Parathyroid adenoma (tissue), 2 donors: ENCODE measurements around the gene HNRNPA3.
A peak's percentile ranks its signal among the peaks of the same experiment; 100 is the strongest.

Experiments
- H2AFZ ChIP-seq: fragments of 300-600 bp; sonication (generic); one replicate; pipeline ENCODE4 v1.7.0; 2017; ENCODE audit warnings: antibody characterized with exemption, mild to moderate bottlenecking
- H3K27ac ChIP-seq: fragments of 300-600 bp; sonication (generic); one replicate; pipeline ENCODE4 v1.7.0; 2017
- H3K27me3 ChIP-seq: fragments of 300-600 bp; sonication (generic); one replicate; pipeline ENCODE4 v1.7.0; 2017; ENCODE audit warnings: low read length; ENCODE audit not compliant: control insufficient read depth, insufficient read depth
- H3K36me3 ChIP-seq: fragments of 300-600 bp; sonication (generic); one replicate; pipeline ENCODE4 v1.7.0; 2017; ENCODE audit warnings: low read length; ENCODE audit not compliant: control insufficient read depth, insufficient read depth
- H3K4me1 ChIP-seq: fragments of 300-600 bp; sonication (generic); one replicate; pipeline ENCODE4 v1.7.0; 2017; ENCODE audit warnings: control low read depth
- H3K4me2 ChIP-seq: fragments of 300-600 bp; sonication (generic); one replicate; pipeline ENCODE4 v1.7.0; 2017; ENCODE audit warnings: low read length
- H3K4me3 ChIP-seq: fragments of 300-600 bp; sonication (generic); one replicate; pipeline ENCODE4 v1.7.0; 2017; ENCODE audit warnings: low read depth, low read length
- H3K79me2 ChIP-seq: fragments of 300-600 bp; sonication (generic); one replicate; pipeline ENCODE4 v1.7.0; 2017; ENCODE audit warnings: control low read depth
- H3K9ac ChIP-seq: fragments of 300-600 bp; sonication (generic); one replicate; pipeline ENCODE4 v1.7.0; 2017; ENCODE audit warnings: mild to moderate bottlenecking
- H3K9me3 ChIP-seq: fragments of 300-600 bp; sonication (generic); one replicate; pipeline ENCODE4 v1.7.0; 2017; ENCODE audit warnings: low read length; ENCODE audit not compliant: control insufficient read depth
- TF ChIP-seq, protein P1 (sequence below): fragments of 300-600 bp; sonication (generic); IDR thresholded peaks from one replicate; pipeline ENCODE4 v1.7.0; 2017; ENCODE audit warnings: antibody characterized with exemption, mild to moderate bottlenecking
- donor health status: primary hyperparathyroidism.

The HNRNPA3 gene

DNA sequence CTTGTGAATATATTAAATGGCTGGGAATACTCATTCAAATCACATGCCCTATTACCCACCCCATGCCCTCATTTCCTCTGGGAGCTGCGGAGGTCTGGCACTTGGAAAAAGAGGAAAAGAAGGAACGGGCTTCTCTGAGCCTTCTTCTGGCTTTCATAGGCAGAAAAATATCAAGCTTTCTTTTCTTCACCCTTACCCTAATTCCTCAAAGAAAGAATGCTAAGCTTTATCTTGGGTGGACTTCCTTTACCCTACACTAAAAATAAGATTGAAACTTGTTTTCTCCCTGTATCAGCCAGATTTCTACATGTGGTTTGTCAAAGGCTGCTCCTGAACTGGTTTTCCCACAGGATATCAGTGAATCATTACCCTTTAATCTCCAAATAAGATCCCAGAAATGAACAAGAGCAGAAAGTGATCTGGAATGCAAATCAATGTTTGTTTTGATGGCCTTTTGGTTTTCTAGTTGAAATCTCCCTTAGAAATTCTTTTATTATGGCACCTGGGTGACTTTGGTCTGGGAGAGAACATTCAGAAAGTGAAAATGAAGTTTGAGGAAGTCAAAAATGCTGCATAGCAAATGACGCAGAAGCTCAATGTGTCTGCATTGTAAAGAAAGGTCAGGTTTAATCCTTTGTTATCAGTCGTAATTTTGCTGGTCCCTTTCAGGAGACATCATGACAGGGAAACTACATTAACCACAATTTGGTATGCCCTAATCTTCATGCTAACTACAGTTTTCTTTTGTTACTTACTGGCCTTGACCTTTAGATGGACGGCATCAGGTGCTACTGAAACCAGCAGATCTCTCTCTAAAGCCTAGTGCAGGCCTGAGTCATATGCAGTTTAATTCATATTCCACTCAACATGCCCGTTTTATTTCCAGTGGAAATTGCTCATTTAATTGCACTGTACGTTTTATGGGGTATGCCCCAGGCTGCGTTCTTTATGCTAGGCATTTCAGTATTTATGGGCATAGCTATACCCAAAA lies 46.6 kb upstream of the HNRNPA3 start:
- Histone ChIP-seq H3K9me3 (no peaks in the 10 kb centered on the region), H3K27me3 (no peaks in the 10 kb centered on the region), H3K9ac (no peak overlapping the region), H3K79me2 (no peaks in the 10 kb centered on the region), H3K36me3 (no peaks in the 10 kb centered on the region), H3K27ac (peak overlapping the region; percentile 60), H3K4me2 (no peak overlapping the region), H3K4me1 (peaks cover 13% of the 10 kb centered on the region), H2AFZ (peak overlapping the region; percentile 94), H3K4me3 (peak overlapping the region; percentile 45)
- TF ChIP-seq, protein P1, sequence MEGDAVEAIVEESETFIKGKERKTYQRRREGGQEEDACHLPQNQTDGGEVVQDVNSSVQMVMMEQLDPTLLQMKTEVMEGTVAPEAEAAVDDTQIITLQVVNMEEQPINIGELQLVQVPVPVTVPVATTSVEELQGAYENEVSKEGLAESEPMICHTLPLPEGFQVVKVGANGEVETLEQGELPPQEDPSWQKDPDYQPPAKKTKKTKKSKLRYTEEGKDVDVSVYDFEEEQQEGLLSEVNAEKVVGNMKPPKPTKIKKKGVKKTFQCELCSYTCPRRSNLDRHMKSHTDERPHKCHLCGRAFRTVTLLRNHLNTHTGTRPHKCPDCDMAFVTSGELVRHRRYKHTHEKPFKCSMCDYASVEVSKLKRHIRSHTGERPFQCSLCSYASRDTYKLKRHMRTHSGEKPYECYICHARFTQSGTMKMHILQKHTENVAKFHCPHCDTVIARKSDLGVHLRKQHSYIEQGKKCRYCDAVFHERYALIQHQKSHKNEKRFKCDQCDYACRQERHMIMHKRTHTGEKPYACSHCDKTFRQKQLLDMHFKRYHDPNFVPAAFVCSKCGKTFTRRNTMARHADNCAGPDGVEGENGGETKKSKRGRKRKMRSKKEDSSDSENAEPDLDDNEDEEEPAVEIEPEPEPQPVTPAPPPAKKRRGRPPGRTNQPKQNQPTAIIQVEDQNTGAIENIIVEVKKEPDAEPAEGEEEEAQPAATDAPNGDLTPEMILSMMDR = no peak

DNA sequence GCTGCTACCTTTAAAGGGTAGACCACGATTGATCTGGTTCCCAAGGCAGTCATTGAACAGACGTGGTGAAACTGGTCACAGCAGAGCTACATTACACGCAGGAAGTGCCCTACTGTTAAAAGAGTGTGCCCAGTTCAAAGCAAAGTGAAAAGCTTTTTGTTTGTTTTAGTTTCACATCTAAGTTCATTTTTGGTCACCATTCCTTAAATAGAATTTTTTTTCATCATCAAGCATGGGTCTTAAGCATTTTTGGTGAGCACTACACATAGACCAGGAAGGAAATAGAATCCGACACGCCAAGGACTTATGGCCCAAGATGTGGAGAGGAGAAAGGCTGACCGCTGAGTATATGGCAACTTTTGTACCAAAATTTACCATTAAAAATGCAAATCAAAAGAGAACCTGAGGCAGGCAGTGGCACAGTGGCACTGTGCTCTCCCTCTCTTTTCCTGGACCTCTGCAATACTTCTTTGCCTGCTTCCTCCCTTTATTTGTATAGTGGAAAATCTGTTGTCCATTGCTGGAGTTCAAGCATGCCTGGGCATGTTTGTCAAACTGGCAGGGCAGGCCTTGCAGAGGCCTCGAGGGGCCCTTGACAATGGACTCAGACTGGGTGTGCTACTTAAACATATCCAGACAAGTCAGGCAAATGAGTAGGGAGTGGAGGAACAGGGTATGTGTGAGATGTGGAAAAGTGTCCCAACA lies 42.6 kb upstream of the HNRNPA3 start:
- Histone ChIP-seq H3K4me1 (peaks cover 16% of the 10 kb centered on the region), H3K9me3 (no peaks in the 10 kb centered on the region), H3K4me3 (no peak overlapping the region), H2AFZ (peak overlapping the region; percentile 54), H3K36me3 (no peaks in the 10 kb centered on the region), H3K79me2 (no peaks in the 10 kb centered on the region), H3K27me3 (no peaks in the 10 kb centered on the region), H3K4me2 (no peak overlapping the region), H3K27ac (no peak overlapping the region), H3K9ac (no peak overlapping the region)
- TF ChIP-seq, protein P1 = no peak

DNA sequence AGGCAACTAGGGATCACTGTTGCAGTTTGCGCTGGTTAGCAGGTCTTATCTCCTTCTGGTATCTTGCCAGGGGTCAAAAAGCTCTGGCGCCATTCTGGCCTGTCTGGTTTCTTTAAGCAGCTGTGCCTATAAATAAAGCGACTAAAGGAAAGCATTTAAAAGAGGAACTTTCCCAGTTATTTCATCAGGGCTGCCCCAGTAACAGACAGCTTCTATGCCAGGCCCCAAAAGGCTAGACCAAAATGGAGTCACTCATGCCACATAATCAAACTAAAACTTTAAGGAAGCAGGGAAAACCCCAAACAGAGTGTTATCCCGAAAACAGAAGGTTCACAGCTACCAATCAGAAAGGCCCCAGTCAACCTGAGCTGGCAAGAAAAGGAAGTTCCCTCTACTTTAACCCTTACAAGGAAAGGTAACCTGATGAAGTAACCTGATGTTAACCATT lies 41.2 kb upstream of the HNRNPA3 start:
- Histone ChIP-seq H3K79me2 (no peaks in the 10 kb centered on the region), H2AFZ (peak overlapping the region; percentile 47), H3K4me1 (peaks cover 13% of the 10 kb centered on the region), H3K4me2 (no peak overlapping the region), H3K27ac (no peak overlapping the region), H3K36me3 (no peaks in the 10 kb centered on the region), H3K4me3 (no peak overlapping the region), H3K9me3 (no peaks in the 10 kb centered on the region), H3K9ac (no peak overlapping the region), H3K27me3 (no peaks in the 10 kb centered on the region)
- TF ChIP-seq, protein P1 = no peak

DNA sequence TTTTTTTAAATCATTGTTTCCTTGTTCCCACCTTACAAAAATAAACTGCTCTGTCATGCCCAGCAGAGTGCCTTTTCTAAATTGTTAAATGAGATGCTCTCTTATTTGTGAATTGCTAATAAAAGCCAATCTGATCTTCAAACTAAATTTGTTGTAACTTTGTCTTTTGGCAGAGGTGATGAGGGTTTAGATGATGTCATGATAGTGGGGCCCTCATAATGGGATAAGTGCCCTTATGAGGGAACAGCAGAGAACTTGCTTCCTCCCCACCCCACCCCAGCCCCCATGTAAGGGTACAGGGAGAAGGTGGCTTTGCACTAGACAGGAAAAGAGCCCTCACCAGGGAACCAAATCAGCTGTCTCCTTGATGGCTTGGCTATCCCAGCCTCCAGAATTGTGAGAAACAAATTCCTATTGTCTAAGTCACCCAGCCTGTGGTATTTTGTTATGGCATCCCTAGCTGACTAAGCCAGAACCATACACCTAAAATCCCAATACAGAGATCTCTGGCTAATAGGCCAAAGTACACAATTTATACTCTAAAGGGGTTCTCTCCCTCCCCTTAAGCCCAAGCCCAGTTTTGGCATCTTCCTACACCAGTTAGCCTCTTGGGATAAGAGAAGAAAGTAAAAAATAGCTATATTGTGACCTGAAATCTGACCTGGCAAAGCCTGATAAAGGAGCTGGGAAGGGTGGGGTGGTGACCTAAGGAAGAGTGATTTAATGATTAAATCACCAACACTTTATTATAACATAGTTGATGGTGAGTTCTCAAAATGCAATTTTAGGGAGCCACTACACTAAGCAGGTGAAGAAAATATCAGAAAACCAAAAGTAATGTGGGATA lies 40.3 kb upstream of the HNRNPA3 start:
- H3K9me3 ChIP-seq = no peaks in the 10 kb centered on the region
- H3K36me3 ChIP-seq = no peaks in the 10 kb centered on the region
- H3K9ac ChIP-seq = no peak overlapping the region
- peaks cover 13% of the 10 kb centered on the region for H3K4me1 ChIP-seq
- no peak overlapping the region for H3K4me3 ChIP-seq
- H2AFZ ChIP-seq = no peak overlapping the region
- no peaks in the 10 kb centered on the region for H3K27me3 ChIP-seq
- H3K79me2 ChIP-seq = no peaks in the 10 kb centered on the region
- TF ChIP-seq, protein P1 = no peak
- H3K27ac ChIP-seq = no peak overlapping the region
- no peak overlapping the region for H3K4me2 ChIP-seq
